Activated B cell treated with CpG ODN at 0.5 μM for 24 hours (primary cell): ENCODE results near the gene PRAMEF4. TPM values are rescaled to one million over a fixed set of nuclear protein-coding genes. Genes with fewer than 3 reads are reported as not detected.
"Not testable (repeated sequence)": the region's sequence is repeated elsewhere in the genome, so short reads cannot be mapped to it uniquely, and the experiment has no call there.

Experiments
- ATAC-seq: fragments of 200-7000 bp; cut with Tn5 transposase; one replicate; pipeline ENCODE4 v1.10.0; 2021; ENCODE audit warnings: low read depth, mild to moderate bottlenecking, moderate library complexity
- CTCF ChIA-PET: fragments of 350-600 bp; sonication (Branson Sonifier 250); formaldehyde crosslinking; loops from one replicate; lab custom pipeline; 2021; ENCODE audit warnings: antibody characterized with exemption; lab: Charles Lee
- POLR2A ChIA-PET: fragments of 350-600 bp; sonication (Branson Sonifier 250); formaldehyde crosslinking; loops from one replicate; lab custom pipeline; 2021; ENCODE audit warnings: antibody characterized with exemption; lab: Charles Lee
- DNase-seq: peaks from one replicate; pipeline ENCODE4 v3.0.0; 2022
- H3K27ac Mint-ChIP-seq: one replicate; pipeline ENCODE4 v1.8.0; 2020; ENCODE audit warnings: mixed read lengths
- H3K27me3 Mint-ChIP-seq: one replicate; pipeline ENCODE4 v1.8.0; 2021; ENCODE audit warnings: mixed read lengths
- H3K36me3 Mint-ChIP-seq: one replicate; pipeline ENCODE4 v1.8.0; 2021; ENCODE audit warnings: low read depth, mixed read lengths
- H3K4me1 Mint-ChIP-seq: one replicate; pipeline ENCODE4 v1.8.0; 2021; ENCODE audit warnings: mixed read lengths
- H3K4me3 Mint-ChIP-seq: one replicate; pipeline ENCODE4 v1.8.0; 2020; ENCODE audit warnings: mild to moderate bottlenecking, mixed read lengths
- H3K9me3 Mint-ChIP-seq: one replicate; pipeline ENCODE4 v1.8.0; 2020; ENCODE audit warnings: mixed read lengths
- intact Hi-C: fragments of 100-400 bp; cut with micrococcal nuclease; formaldehyde crosslinking; loops from one replicate; pipeline ENCODE4 v1.15.1; 2024
- total RNA-seq: library from RNA; stranded (reverse); gene quantifications from 2 replicates; pipeline ENCODE4 v1.2.3, GENCODE V29; 2022

PRAMEF4 gene
- total RNA-seq, result not detected in 2 replicates

DNA sequence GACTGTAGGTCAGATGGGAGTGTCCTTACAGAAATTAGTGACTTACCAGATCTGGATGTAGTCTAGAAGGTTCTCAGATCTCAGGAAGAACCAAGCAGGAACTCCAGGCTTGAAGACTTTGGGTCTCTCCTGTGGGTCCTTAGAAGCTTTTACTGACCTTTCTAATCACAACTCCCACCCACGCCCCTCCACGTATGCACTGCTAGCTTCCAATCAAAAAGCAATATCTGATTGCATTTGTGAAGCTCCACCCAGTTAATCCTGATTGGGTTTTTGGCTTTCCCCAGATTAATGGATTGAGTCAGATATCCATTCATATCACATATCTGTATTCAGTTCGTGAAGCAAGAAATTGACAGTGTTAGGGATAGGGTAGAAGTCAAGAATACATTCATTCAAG is at the start of gene PRAMEF4:
Gene PRAMEF4 (minus strand): TSS at position 101 of the 400 bp plus-strand sequence. CDS start 2,807 bp downstream, outside the sequence.
- H3K4me1 Mint-ChIP-seq, H3K27me3 Mint-ChIP-seq, DNase-seq, H3K36me3 Mint-ChIP-seq, POLR2A ChIA-PET, H3K27ac Mint-ChIP-seq, ATAC-seq, H3K4me3 Mint-ChIP-seq, H3K9me3 Mint-ChIP-seq, CTCF ChIA-PET, intact Hi-C loops: not testable (repeated sequence)

DNA sequence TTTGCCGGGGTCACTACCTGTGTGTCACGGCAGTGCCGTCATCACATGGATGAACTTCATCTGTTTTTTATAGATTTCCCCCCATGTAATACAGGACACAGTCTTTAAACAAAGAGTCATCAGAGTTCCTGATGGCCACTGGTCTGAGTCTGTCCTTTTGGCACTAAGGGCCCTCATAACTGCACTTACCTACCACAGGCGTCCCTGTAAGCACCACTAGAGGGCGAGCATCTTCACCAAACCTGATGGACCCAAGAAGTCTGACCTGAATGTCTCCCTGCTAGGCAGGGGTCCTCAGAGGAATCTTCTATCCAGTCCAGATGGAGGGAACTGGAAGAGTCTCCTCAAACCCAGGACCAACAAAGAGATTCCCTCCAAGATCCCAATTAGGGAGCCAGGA is 38.4 kb upstream of the PRAMEF4 start:
- H3K27ac Mint-ChIP-seq, H3K4me1 Mint-ChIP-seq, DNase-seq, H3K27me3 Mint-ChIP-seq, H3K4me3 Mint-ChIP-seq, ATAC-seq, H3K9me3 Mint-ChIP-seq, intact Hi-C loops, H3K36me3 Mint-ChIP-seq, CTCF ChIA-PET, POLR2A ChIA-PET: not testable (repeated sequence)

DNA sequence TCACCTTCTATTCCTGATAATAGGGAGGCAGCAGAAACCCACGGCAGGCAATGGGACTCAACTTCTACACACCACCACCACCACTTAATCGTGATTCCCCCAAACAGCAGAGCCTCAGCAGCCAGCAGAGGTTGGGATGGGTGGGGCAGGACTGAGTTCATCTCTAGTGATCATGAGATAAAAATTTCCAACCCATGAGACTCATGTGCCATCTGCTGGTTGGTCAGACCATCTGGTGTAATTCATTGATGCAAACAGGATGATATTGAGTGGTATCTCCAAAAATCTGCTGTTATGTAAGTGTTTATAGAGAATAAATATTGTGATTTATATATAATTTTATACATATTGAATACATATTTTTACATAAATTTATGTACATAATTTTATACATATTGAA is 35.7 kb upstream of the PRAMEF4 start:
- H3K36me3 Mint-ChIP-seq, H3K4me3 Mint-ChIP-seq, H3K9me3 Mint-ChIP-seq, H3K27me3 Mint-ChIP-seq, DNase-seq, intact Hi-C loops, H3K27ac Mint-ChIP-seq, H3K4me1 Mint-ChIP-seq, POLR2A ChIA-PET, ATAC-seq, CTCF ChIA-PET: not testable (repeated sequence)

DNA sequence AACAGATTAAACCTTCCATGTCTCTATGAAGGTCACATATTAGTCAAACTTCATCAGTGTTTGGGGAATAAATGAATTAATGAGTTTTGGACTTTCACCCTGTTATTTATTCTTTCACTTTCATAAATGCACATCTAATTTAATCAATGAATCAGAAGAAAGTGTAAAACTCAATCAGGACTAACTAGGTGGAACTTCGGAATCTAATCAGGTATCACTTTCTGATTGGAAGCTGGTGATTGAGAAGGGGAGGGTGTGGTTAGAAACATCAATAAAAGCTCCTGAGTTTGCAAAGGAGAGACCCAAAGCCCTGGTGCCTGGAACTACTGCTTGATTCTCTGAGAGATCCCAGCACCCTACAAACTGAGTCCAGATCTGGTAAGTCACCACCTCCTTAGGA is 30.3 kb upstream of the PRAMEF4 start, which contains the start of gene PRAMEF7:
Gene PRAMEF7 (plus strand): TSS at position 301 of the 400 bp plus-strand sequence. CDS start 1,083 bp downstream, outside the sequence.
- intact Hi-C loops, H3K27ac Mint-ChIP-seq, H3K9me3 Mint-ChIP-seq, H3K4me1 Mint-ChIP-seq, DNase-seq, CTCF ChIA-PET, POLR2A ChIA-PET, H3K27me3 Mint-ChIP-seq, ATAC-seq, H3K36me3 Mint-ChIP-seq, H3K4me3 Mint-ChIP-seq: not testable (repeated sequence)

DNA sequence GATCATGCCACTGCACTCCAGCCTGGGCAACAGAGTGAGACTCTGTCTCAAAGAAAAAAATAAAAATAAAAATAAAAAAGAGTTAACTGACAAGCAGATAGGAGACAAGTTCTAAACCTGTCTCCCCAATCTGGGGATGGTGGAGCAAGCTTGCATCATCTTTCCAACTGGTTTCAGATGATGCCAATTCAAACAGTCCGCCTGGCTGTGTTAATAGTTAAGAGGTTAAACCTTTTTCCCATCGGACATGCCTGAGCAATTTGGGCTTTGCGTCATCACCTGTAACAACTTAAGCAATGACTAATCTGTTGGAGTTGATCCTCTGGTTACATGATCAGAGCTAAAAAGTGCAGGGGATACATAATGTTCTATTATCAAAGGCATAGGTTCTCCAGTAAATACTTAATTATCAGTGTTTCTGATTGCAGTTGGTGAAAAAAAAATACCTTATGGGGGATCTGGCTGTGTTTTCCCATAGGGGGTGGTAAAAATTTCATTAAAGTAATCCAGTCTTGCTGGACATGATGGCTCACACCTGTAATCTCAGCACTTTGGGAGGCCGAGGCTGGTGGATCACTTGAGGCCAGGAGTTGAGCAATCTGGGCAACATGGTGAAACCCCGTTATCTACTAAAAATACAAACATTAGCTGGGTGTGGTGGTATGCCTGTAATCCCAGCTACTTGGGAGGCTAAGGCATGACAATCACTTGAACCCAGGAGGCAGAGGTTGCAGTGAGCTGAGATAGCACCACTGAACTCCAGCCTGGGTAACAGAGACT is 18.0 kb upstream of the PRAMEF4 start:
- POLR2A ChIA-PET, DNase-seq, CTCF ChIA-PET, H3K9me3 Mint-ChIP-seq, intact Hi-C loops, H3K4me1 Mint-ChIP-seq, H3K36me3 Mint-ChIP-seq, H3K4me3 Mint-ChIP-seq, H3K27ac Mint-ChIP-seq, ATAC-seq, H3K27me3 Mint-ChIP-seq: not testable (repeated sequence)

DNA sequence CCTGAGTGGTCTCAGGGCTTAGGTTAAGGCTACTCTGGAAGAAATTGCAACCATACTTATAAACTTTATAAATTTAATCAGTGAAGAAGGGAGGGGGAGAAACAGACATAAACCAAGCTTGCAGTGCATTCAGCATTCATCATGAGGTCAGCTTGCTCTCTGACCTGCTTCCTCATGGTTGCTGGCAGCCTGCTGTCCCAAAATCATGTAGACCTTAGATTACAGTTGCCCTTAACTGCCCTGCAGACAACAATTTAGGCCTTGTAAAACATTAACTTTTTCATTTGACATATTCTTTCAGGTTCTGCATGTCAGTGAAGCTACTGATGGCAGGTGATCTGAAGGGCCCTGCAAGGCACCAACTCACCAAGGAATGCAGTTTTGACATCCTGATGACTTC is 13.2 kb upstream of the PRAMEF4 start:
- POLR2A ChIA-PET, H3K4me3 Mint-ChIP-seq, intact Hi-C loops, CTCF ChIA-PET, H3K4me1 Mint-ChIP-seq, H3K36me3 Mint-ChIP-seq, ATAC-seq, DNase-seq, H3K27ac Mint-ChIP-seq, H3K9me3 Mint-ChIP-seq, H3K27me3 Mint-ChIP-seq: not testable (repeated sequence)

DNA sequence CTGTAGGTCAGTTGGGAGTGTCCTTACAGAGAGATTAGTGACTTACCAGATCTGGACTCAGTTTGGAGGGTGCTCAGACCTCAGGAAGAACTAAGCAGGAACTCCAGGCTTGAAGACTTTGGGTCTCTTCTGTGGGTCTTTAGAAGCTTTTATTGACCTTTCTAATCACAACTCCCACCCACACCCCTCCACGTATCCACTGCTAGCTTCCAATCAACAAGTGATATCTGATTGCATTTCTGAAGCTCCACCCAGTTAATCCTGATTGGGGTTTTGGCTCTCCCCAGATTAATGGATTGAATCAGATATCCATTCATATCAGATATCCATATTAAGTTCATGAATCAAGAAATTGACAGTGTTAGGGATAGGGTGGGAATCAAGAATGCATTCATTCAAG is 12.2 kb upstream of the PRAMEF4 start, which contains the start of gene PRAMEF10:
Gene PRAMEF10 (minus strand): TSS at position 101 of the 400 bp plus-strand sequence. CDS start 2,423 bp downstream, outside the sequence.
- H3K9me3 Mint-ChIP-seq, POLR2A ChIA-PET, H3K27me3 Mint-ChIP-seq, H3K36me3 Mint-ChIP-seq, H3K4me1 Mint-ChIP-seq, DNase-seq, intact Hi-C loops, H3K27ac Mint-ChIP-seq, H3K4me3 Mint-ChIP-seq, CTCF ChIA-PET, ATAC-seq: not testable (repeated sequence)

DNA sequence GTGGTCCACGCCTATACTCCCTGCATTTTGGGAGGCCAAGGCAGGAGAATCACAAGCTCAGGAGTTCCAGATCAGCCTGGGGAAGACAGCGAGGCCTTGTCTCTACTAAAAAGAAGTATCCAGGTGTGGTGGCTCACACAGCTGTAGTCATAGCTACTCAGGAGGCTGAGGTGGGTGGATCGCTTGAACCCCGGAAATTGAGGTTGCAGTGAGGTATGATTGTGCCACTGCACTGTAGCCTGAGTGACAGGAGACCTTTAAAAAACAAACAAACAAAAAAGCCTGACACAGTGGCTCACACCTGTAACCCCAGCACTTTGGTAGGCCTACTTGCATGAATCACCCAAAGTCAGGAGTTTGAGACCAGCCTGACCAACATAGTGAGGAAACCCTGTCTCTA is 7.5 kb downstream of the PRAMEF4 start:
- intact Hi-C loops, H3K36me3 Mint-ChIP-seq, H3K9me3 Mint-ChIP-seq, POLR2A ChIA-PET, CTCF ChIA-PET, H3K4me1 Mint-ChIP-seq, H3K4me3 Mint-ChIP-seq, ATAC-seq, H3K27me3 Mint-ChIP-seq, H3K27ac Mint-ChIP-seq, DNase-seq: not testable (repeated sequence)

DNA sequence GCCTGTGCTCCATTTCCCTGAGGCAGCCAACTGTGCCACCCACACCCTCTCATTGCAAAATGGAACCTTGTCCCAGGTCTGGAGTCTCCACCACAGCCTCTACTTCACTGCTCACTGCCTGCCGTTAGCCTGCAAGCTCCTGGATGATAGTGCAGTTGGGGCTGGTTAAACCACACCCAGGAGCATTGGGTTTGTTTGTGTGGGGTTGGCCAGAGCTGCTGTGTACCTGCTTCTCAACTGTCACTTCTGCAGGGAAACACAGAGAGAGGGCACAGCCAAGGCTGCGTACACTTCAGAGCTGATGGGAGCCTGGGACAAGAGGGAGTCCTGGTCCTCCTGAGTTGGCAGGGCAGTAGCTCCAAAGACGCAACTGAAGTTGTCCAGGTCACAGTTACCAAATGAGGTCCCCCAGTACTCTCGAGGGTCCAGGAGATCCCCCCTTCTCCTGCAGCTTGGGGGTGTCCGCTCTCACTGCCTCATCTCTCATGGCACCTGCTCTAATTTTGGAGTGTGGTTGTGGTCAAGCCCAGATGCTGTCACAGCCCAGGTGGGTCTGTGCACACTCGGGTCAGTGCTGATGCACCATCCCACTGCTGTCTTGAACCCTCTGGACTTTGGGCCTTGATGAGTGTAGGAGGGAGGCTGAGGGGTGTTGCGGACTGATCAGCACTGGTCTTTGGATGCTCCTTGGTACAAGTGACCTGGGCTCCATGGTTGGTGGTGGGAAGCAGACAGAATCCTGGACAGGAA is 22.7 kb downstream of the PRAMEF4 start:
- H3K9me3 Mint-ChIP-seq, H3K27me3 Mint-ChIP-seq, POLR2A ChIA-PET, H3K4me3 Mint-ChIP-seq, CTCF ChIA-PET, H3K27ac Mint-ChIP-seq, ATAC-seq, H3K4me1 Mint-ChIP-seq, H3K36me3 Mint-ChIP-seq, intact Hi-C loops, DNase-seq: not testable (repeated sequence)

DNA sequence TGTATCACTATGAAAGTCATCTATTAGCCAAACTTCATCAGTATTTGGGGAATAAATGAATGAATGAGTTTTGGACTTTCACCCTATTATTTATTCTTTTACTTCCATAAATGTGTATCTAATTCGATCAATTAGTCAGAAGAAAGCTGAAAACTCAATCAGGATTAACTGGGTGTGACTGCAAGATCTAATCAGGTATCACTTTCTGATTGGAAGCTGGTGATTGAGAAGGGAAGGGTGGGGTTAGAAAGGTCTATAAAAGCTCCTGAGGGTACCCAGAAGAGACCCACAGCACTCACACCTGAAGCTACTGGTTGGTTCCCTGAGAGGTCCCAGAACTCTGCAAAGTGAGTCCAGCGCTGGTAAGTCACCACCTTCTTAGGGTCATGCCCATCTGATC is 29.2 kb downstream of the PRAMEF4 start, which contains the start of gene PRAMEF2:
Gene PRAMEF2 (plus strand): TSS at position 301 of the 400 bp plus-strand sequence. CDS start 1,924 bp downstream, outside the sequence.
- H3K9me3 Mint-ChIP-seq, result not testable (repeated sequence)

More for the DNA sequence above, 29.2 kb downstream of the PRAMEF4 start, which contains the start of gene PRAMEF2:
- DNase-seq, H3K27me3 Mint-ChIP-seq, POLR2A ChIA-PET, H3K4me1 Mint-ChIP-seq, H3K4me3 Mint-ChIP-seq, CTCF ChIA-PET, H3K27ac Mint-ChIP-seq, H3K36me3 Mint-ChIP-seq, ATAC-seq, intact Hi-C loops: not testable (repeated sequence)
